Measurements from ENCODE around the gene CDC26.
"Not testable (repeated sequence)": the region's sequence is repeated elsewhere in the genome, so short reads cannot be mapped to it uniquely, and the experiment has no call there.

CDC26 gene

DNA sequence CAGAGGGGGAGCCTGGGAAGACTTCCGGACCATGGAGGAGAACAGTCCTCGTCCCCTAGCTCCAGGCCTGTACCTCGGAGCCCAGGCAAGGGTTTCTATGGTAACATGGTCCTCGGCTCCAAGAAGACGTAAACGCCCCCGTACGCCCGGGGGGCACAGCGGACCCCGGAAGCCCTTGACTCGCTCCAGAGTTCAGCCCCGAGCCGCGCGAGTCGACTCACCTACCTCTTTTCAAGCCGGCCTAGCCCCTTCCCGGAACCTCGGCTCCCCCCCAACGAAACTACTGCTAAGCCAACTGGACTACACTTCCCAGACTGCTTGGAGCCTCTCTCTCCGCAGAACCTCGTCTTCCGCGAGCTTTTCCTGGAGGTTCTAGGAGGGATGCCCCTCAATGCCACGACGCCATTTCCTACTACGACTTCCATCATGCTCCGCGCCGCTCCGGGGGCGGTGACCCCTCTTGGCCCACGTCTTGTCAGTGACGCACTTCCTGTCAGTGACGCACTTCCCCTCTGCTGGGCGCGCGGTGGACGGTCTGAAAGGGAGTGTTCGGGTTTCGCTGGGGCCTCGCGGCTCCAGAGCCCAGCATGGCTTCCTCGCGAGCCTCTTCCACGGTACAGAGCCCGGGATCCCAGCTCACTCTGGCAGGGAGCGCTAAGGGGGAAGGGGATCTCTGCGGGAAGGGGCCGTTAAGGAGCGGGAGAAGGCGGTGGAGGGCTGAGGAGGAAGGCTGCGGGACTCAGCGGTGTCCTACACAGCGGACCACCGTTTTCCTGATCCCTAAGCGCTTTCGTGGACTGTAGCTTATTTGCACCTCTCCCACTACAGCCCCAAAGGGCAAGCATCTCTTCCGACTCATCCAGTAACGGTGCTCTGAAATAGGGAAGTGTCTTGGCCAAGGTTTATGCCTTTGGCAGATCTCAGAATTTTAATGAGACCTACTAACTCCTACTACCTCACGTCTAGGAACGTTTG lies at the start of gene CDC26, which contains the start of gene PRPF4:
CDC26 (minus strand) TSS at position 416 of the 975 bp plus-strand sequence. CDS start 3,065 bp downstream, outside the sequence.
PRPF4 (plus strand) TSS at position 502 of the 975 bp plus-strand sequence; CDS start at position 588, 86 bp downstream.
- DNase-seq, result peak; percentile 96

- DNase-seq, result no peak
These were observed 47.3 kb upstream of the CDC26 start for GRCh38 chr9:113322671-113323070.

- DNase-seq, result no peak
These were observed 44.7 kb upstream of the CDC26 start for GRCh38 chr9:113320051-113320450.

DNA sequence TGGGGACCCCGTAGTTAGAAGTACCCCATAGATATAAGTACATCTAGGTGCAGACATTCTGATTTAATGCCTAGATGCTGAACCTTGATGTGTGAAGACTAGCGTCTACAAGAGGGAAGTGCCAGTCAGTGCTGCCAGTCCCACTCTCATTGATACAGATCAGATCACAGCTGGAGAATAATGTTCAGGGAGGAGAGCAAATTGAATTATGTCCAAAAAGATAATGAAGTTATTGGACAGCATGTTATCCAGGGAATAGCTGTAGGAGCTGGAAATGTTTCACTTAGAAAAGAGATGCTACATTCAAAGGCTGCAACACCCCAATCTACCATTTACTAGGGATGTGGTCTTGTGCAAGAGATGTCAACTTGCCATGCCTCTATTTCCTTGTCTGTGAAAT lies 43.7 kb upstream of the CDC26 start:
- no peak for DNase-seq

GRCh38 chr9:113317777-113318176 lies 42.4 kb upstream of the CDC26 start:
- no peak for DNase-seq

DNA sequence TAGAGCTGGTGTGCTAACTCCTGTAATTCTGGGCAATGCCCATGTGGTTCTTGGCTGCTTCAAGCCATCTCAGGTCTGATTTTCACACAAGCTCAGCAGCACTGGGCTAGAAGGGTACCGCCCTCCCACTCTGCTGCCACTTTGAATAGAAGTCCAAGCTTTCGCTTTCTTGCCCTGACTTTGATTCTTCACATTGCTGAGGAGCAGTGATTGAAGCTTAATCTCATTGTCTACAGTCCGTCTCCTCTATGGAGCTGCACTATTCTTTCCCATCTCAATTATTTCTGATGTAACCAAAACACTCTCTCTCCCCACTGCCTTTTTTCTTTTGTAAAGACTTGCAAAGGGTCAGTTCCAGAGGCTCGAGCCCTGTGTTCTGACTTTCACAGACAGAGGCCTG lies 40.7 kb upstream of the CDC26 start:
- no peak for DNase-seq

- no peak for DNase-seq
These were observed 39.9 kb upstream of the CDC26 start for GRCh38 chr9:113315231-113315630.

DNA sequence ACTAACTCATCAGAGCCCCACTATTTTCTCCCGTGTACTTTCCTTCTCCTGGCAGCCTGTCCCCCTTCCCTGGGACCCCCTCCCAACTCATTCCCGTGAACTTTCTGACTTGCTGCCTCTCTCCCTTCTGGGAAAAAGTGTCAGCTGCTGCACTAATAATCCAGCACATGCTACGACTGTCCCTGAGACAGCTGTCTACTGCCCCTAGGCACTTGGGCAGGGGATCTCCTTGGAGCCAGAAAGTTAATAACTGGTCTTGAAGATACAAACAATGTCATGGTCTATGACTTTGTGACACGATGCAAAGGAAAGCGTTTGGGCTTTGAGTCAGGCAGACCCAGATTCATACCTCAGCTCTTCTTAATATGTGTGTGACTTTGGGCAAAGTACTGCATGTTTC lies 37.9 kb upstream of the CDC26 start:
- no peak for DNase-seq

GRCh38 chr9:113311961-113312360 lies 36.6 kb upstream of the CDC26 start:
- DNase-seq, result no peak

DNA sequence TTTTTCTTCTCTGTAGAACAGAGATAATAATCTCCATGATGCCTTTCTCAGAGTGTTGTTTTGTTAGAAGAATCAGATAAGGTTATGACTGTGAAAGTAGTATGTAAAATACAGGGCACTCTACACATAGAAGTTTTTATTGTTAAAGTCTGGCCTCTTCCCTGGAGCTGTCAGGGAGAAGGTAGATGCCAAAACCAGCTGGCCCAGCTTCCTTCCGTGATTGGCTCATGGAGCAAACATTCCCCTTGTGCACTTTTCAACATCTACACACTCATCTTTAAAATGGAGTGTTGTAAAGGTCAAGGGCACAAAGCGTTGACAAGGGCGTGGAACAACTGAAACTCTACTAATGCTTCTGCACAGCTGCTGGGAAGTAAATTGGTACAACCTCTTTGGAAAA lies 35.2 kb upstream of the CDC26 start:
- no peak for DNase-seq

DNA sequence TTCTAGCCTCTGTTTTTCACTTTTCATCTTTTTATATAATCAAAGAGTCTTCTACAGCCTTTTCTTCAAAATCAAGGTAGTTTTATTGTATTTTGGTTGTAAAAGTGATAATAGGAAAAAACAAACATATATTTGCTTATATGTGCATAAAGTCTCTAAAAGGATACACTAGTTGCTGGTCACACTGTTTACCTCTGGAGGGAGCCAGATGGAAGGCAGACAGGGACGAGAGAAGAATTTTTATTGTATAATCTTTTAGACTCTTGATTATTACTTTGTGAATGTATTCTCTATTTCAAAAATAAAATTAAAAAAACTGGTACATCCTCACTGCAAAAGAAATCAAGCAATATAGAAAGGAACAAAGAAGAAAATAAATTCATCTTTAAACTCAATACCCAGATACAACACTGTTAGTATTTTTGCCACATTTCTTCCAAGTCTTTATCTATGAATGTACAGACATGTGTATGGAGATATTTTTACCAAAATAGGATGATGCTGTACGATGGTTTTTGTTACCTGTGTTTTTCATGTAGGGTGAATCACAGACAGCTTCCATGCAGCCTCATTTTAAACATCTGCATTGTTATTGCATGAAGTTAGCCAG lies 33.9 kb upstream of the CDC26 start:
- no peak for DNase-seq

DNA sequence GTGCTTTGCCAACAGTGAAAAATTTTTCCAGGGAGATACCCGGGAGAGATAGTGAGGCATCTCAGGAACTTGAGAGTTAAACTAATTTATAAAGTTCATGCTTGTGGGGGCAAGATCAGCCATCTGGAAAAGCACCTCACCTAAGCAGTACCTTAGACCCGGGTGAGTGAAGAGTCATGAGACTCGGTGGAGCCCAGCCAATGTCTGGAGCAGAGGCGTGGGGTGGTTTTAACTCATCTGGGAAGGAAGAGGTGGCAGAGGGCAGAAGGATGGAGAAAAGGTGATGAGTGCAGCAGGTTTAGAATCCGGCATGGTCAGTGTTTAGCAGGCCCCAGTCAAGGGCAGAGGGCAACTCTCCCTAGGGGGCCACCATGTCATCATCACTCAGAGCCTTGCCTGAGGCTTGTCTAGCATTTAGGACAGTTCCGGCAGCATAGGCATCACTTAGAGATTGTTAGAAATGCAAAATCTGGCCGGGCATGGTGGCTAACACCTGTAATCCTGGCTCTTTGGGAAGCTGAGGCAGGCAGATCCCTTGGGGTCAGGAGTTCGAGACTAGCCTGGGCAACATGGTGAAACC lies 32.1 kb upstream of the CDC26 start:
- DNase-seq, result no peak

GRCh38 chr9:113306566-113306965 lies 31.2 kb upstream of the CDC26 start:
- no peak for DNase-seq

DNA sequence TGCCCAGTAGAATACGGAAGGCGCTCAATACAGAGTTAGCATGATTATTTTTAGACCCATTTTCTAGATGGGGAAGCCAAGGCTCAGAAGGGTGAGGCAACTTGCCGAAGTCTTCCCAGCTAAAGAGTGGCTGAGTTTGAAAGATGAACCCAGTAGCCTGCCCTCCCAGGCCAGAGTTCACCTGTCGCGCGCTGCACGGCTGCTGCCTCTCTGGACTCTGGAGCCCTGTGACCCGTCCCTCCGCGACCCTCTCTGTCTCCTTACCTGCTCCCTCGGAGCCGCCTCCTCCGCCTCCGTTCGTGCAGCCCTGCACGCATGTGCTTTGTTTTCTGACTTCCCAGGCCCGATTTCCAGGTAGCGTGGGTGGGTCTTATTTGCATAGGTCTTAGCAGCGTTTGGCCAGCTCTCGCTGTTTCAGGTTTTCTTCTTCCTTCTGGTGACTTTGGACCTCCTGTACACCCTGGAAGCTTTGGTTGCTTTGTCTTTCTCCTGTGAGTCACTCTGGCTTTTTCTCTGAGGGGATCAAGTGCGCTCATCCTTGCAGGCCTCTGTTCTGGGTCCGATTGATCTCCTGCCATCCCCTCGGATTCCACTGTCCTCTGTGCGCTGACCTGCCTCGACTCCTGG lies 27.5 kb upstream of the CDC26 start, which contains the start of gene RNF183:
RNF183 (minus strand) TSS at position 585 of the 627 bp plus-strand sequence. CDS start 5,192 bp downstream, outside the sequence.
- DNase-seq, result no peak

GRCh38 chr9:113301548-113301947 lies 26.2 kb upstream of the CDC26 start:
- DNase-seq, result no peak

GRCh38 chr9:113299800-113300292 lies 24.5 kb upstream of the CDC26 start:
- no peak for DNase-seq

DNA sequence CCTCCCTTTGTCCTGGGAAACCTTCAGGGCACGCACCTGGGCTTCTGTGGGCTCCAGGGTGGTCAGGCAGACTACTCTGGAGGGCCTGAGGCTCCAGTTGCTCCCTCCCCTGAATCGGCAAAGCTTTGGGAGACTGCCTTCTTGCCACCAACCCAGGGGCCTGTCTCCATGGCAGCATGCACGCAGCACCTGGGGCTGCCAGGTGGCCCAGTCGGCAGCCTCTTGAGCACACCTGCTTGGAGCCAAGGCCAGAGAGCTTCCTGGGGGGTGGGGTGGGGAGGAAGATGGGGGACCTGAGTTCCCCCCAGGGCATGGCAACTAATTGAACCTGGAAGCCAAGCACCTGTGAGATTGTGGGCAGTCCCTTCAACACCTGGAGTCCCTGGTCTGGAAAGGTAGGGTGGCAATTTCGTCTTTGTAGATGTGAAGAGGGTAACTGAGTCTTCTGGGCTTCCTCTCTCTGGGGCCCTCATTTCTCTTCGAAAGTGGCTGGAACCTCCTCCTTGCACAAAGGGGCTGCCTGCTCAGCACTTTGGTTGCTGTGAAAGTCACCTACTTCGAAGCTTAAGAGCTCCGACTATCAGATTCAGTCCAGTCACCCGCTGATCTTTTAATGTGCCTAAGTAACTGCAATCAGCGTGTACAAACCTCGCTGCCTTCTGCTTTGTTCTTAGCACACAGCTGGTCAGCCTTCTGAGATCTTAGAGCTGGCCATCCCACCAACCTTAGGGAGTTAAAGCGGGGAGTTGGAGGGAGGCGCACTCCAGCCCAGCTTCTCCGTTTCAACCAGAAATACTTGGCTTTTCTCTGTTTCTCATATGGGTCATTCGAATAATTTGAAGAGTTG lies 23.8 kb upstream of the CDC26 start:
- no peak for DNase-seq

DNA sequence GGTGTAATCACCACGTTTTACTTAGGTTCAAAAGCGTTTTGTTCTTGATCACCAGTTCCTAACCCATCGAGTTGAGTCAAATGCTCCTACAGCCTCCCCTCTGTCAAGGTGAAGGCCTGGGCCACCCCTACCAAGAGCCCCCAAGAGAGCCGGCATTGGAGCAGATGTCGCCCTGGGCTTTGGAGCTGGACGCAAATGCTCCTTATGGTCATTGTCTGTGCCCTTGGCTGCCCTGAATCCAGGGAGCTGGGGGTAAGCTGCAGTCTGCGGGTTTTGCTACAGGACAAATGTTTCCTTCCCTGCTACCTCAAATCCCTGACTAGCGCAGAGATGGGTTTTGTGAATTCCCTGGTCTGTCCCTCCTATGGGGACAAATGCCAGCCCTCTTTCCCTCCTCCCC lies 22.9 kb upstream of the CDC26 start:
- DNase-seq, result no peak

DNA sequence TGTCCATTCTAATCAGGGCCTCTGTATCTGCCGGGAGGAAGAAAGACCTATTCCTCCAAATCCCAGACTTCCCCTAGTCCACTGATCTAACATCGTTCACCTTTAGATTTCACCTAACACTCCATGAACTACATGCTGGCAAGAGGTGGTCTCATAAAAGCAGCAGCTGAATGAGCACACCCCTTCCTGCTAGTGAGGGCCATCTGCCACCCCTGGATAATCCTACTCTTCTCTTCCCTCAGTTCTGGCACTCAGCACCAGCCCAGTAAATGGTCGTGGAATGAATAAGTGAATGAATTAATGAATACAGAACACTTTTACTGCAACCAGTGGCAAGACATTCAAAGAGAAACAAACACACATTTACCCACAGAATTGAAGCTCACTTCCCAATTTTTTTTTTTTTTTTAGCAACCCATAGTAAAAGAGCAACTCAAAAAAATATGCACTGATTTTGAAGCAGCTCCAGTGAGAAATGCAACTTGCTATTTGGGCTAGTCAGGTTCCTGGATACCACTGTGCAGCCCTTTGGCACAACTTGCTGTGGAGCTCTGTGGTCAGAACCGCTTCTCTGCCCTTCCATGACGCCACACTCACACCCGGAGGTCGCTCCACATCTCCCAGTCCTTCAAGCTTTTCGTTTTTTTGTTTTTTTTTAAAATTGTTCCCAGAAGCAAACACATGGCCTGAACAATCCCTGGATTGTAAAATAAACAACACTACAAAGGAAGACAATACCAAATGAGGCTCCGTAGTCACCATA lies 21.6 kb upstream of the CDC26 start:
- DNase-seq, result no peak

DNA sequence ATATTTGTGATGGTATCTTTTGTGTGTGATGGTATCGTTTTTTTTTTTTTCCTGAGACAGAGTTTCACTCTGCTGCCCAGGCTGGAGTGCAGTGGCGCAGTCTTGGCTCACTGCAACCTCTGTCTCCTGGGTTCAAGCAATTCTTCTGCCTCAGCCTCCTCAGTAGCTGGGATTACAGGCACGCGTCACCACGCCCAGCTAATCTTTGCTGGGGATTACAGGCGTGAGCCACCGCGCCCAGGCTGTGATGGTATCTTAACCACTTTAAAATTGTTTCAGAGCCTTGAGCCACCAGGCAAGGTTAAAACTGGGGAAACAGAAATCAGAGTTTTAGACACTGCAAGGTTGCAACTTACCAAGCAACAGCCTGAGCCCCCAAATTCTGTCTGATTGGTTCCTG lies 20.9 kb upstream of the CDC26 start:
- DNase-seq, result not testable (repeated sequence)

- no peak for DNase-seq
These were observed 18.0 kb upstream of the CDC26 start for GRCh38 chr9:113293285-113293878.
